ENCODE measurements around the gene CD86.

The CD86 gene

GRCh38 chr3:122169911-122170310 is 114.7 kb downstream of the CD86 start:
- DNase-seq = no peak
